ENCODE results near the gene PEX14.

Gene PEX14

DNA sequence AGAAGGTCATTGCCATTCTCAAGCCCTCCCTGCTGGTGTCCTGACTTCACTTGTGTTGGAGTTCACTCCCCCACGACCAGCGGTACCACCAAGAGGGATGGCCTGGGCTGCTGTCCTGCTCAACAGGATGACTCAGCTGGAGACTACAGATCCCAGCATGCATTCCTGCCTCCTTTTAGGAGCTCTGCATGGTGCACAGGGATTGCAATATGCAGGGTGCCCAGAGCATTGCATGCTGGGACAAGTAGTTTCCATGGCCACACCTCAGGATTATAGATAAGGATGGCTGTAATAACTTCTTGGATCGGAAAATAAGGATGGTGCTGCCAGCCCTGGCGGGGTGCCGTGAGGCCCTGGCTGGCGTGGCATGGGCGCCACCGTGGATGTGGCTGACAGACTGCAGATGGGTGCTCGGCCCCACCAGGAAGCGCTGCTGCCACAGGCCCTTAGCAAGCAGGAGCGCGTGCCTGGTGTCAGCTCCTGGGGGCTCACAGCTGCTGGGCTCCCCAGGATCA is 171.7 kb downstream of the PEX14 start:
- peak in 1 of 2 experiments; percentile 42 for DNase-seq (ENCODE audit: low read depth in 1 of 2, low spot score in 1 of 2)
- in situ Hi-C loops (cut with HindIII; ENCODE audit: low pct_unique_long_range_greater_than_20kb, low sequenced_read_pairs), result no loop called here
- TF ChIP-seq JUND (IDR thresholded peaks at IDR 0.05; ENCODE audit: low read depth), result no peak

GRCh38 chr1:10647414-10648170 is 172.8 kb downstream of the PEX14 start:
- in situ Hi-C loops (cut with HindIII; ENCODE audit: low pct_unique_long_range_greater_than_20kb, low sequenced_read_pairs), result no loop called here
- TF ChIP-seq JUND (IDR thresholded peaks at IDR 0.05; ENCODE audit: low read depth), result no peak

GRCh38 chr1:10648689-10649516 is 174.2 kb downstream of the PEX14 start:
- no peak for DNase-seq (ENCODE audit: low read depth in 1 of 2, low spot score in 1 of 2)
- no peak for TF ChIP-seq JUND (IDR thresholded peaks at IDR 0.05; ENCODE audit: low read depth)
- in situ Hi-C loops (cut with HindIII; ENCODE audit: low pct_unique_long_range_greater_than_20kb, low sequenced_read_pairs), result no loop called here

More at GRCh38 chr1:10647414-10648170, 172.8 kb downstream of the PEX14 start:
- no peak for DNase-seq (ENCODE audit: low read depth in 1 of 2, low spot score in 1 of 2)

DNA sequence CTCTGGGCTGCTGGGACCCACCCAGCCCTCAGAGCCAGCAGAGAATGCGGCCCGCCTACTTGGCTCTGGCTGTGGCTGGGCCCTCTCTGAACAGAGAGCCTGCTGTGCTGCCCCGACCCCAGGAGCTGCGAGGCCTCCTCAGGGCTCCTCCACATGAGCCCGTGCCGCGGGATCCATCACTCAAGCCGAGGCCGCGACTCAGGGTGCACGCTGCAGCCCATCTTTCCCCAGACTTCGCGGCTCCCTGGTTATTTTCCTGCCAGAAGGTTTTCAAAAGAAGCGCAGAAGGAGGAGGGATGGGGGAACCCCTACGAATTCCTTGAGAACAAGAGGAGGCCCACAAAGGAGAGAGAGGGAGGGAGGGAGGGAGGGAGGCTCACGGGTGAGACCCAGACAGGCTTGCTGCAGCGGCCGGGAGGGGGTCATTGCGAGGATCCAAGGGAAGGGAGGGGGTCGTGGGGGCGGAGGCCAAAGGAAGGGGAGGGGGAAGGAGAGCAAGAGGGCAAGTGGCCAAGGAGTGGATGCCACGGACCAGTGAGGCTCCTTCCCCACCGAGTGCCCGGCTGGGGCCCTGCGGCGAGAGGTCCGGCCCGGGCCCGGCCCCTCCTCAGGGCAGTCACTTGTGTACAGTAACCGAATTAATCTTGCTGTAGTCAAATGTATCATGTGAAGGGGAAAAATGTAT is 174.9 kb downstream of the PEX14 start:
- TF ChIP-seq JUND (IDR thresholded peaks at IDR 0.05; ENCODE audit: low read depth), result no peak
- DNase-seq (ENCODE audit: low read depth in 1 of 2, low spot score in 1 of 2), result no peak
- in situ Hi-C loops (cut with HindIII; ENCODE audit: low pct_unique_long_range_greater_than_20kb, low sequenced_read_pairs), result no loop called here

DNA sequence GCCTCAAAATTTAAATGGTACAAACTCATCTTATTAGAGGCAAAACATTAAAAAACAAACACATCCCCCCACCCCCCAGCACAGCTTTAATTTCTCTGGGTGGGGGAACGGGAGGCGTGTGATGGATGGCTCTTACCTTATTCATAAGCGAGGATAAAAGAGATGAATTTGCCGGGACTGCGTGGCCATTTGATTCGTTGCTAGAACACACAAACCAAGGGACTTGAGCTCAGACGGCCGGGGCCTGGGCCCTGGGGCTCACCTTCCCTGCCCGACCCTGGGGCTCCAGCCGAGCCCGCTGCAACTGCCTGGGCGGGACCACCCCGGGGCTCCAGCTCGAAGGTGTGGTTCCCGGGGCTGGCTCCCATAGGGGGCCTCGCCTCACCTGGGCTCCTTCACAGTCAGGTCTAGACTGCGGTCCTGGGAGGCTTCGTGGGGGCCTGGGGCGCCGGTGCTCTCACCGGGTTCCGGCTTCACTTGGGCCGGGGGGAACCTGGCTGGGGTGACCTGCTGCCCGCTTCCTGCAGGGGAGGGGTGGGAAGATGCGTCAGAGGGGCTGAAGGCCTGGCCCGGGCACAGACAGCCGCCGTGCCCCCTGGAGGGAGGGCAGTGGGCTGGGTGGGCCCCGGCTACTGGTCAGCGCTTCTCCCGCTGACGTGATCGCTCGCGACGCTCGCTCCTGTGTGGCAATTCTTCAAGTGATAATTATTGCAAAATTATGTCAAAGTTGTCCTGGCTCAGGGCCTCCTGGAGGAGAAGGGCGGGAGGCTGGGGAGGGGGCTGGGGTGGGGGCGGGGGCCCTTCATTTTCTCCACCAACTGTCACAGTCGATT is 176.0 kb downstream of the PEX14 start:
- in situ Hi-C loops (cut with HindIII; ENCODE audit: low pct_unique_long_range_greater_than_20kb, low sequenced_read_pairs), result no loop called here
- no peak for DNase-seq (ENCODE audit: low read depth in 1 of 2, low spot score in 1 of 2)
- TF ChIP-seq JUND (IDR thresholded peaks at IDR 0.05; ENCODE audit: low read depth), result no peak

DNA sequence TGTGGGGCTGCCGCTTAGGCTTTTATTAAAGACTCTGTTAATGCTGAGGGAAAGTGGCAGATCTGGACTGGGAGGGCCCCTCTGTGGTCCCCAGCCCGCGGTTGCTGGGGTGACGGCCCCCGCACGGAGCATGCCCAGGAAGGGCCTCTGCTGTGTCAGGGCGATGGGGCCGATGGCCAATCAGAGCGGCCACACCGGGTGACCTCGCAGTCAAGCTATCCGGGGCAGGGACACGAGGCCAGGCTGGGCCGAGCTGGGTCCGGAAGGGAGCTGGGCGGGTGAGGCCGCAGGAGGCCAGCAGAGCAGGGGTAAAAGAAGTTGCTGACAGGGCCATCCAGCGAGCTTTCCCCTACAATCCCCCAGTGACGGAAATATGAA is 176.6 kb downstream of the PEX14 start:
- in situ Hi-C loops (cut with HindIII; ENCODE audit: low pct_unique_long_range_greater_than_20kb, low sequenced_read_pairs), result no loop called here
- no peak for TF ChIP-seq JUND (IDR thresholded peaks at IDR 0.05; ENCODE audit: low read depth)
- no peak for DNase-seq (ENCODE audit: low read depth in 1 of 2, low spot score in 1 of 2)

DNA sequence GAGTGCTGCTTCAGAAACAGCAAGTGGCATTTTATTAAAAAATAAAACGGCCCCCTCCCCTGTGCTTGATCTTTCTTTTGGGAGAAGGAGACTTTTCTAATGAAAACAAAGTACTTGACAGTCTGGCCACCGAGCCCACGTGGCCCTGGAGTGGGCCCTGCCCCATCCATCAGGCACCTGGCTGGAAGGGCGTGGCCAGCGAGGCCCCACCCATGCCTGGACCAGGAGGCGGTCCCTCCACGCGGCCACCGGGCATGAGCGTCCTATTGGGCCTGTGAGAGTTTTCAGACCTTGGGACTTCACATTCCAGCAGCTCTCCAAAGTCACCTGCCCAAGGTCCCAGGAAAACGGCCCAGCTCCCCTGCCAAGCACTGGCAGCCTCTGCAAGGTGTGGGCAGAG is 177.0 kb downstream of the PEX14 start:
- in situ Hi-C loops (cut with HindIII; ENCODE audit: low pct_unique_long_range_greater_than_20kb, low sequenced_read_pairs), result no loop called here
- DNase-seq (ENCODE audit: low read depth in 1 of 2, low spot score in 1 of 2), result peak in 1 of 2 experiments; percentile 69
- no peak for TF ChIP-seq JUND (IDR thresholded peaks at IDR 0.05; ENCODE audit: low read depth)

DNA sequence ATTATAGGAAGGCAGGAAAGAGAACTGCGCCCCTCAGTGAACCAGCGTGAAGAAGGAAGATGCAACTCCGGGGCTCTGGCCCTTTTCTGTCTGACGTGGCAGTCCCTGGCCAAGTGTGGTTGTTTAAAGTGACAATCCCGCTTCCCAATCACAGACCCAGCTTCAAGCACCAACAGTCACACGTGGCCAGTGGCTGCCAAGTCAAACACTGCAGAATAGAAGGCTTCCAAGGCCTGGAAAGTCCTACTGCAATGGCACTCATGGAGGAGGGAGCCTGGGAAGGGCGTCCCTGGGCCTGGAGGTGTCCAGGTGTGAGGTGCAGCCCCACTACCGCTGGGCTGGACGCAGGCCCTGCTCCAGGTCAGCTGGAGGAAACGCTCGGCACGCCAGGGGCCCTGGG is 177.9 kb downstream of the PEX14 start:
- no peak for DNase-seq (ENCODE audit: low read depth in 1 of 2, low spot score in 1 of 2)
- TF ChIP-seq JUND (IDR thresholded peaks at IDR 0.05; ENCODE audit: low read depth), result no peak
- in situ Hi-C loops (cut with HindIII; ENCODE audit: low pct_unique_long_range_greater_than_20kb, low sequenced_read_pairs), result no loop called here

DNA sequence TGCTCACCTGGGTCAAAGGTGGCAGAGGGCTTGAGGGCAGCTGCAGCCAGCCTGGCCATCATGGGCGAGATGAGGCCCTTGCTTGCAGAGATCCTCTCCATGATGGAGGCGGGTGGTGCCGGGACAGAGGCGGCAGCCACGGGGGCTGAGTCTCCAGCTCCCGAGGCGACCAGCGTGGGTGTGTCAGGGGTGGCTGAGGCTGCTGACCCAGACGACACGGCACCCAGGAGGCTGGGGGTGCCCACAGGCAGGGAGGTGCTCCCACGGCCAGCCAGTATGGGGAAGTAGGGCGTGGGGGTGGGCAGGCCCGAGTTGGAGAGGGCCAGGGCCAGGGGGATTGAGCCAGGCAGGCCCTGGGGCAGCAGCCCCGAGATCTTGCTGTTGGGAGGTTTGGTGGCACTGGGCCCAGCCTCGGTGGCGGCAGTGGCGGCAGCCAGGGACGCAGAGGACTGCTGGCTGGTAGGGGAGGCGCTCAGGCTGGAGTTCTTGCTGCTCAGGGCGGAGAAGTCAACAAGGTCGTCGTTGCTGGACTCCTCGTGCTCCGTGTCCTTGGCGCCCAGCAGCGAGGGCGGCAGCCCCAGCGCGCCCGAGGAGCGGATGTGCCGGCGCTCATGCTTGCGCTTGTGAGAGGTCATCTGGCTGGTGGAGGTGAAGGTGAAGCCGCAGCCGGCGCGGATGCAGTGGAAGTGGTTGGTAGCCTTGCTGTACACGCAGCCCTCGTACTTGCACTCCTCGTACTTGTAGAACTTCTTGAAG is 178.8 kb downstream of the PEX14 start:
- no peak for TF ChIP-seq JUND (IDR thresholded peaks at IDR 0.05; ENCODE audit: low read depth)
- in situ Hi-C loops (cut with HindIII; ENCODE audit: low pct_unique_long_range_greater_than_20kb, low sequenced_read_pairs), result no loop called here

DNA sequence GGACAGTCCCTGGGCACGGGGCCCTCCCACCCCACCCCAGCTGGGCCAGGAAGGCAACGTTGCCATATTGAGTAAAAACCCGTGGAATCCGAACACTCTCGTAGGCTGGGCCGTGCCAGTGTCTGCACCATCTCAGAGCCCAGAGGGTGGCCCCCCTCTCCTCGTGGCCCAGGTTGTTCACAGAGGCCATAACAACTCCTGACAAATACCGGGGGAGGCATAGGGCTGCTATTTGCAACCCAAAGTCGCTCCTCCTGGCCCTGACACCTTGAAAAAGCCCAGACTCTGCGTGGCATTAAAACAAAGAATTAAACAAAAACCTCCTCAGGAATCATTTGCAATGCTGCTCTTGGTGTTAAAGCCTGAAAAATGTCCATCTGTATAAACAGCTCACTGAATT is 180.3 kb downstream of the PEX14 start:
- in situ Hi-C loops (cut with HindIII; ENCODE audit: low pct_unique_long_range_greater_than_20kb, low sequenced_read_pairs), result no loop called here
- DNase-seq (ENCODE audit: low read depth in 1 of 2, low spot score in 1 of 2), result no peak
- no peak for TF ChIP-seq JUND (IDR thresholded peaks at IDR 0.05; ENCODE audit: low read depth)

More for the DNA sequence above, 178.8 kb downstream of the PEX14 start:
- no peak for DNase-seq (ENCODE audit: low read depth in 1 of 2, low spot score in 1 of 2)

- DNase-seq (ENCODE audit: low read depth in 1 of 2, low spot score in 1 of 2), result no peak
- in situ Hi-C loops (cut with HindIII; ENCODE audit: low pct_unique_long_range_greater_than_20kb, low sequenced_read_pairs), result no loop called here
- no peak for TF ChIP-seq JUND (IDR thresholded peaks at IDR 0.05; ENCODE audit: low read depth)
Measured at GRCh38 chr1:10656431-10656830, 181.7 kb downstream of the PEX14 start.
